HepG2 (cell line): ENCODE results near the gene TAPBP. TPM values are rescaled to one million over a fixed set of nuclear protein-coding genes. Genes with fewer than 3 reads are reported as not detected.
A peak's percentile ranks its signal among the peaks of the same experiment; 100 is the strongest.

Experiments used
- ARNTL ChIP-seq: sonication (generic); formaldehyde crosslinking; IDR thresholded peaks from 2 replicates; pipeline ENCODE4 v1.4.0; 2020; ENCODE audit warnings: mild to moderate bottlenecking, missing genetic modification reagents
- ATF1 ChIP-seq: IDR thresholded peaks from 2 replicates; pipeline ENCODE4 v1.6.1; 2016; ENCODE audit warnings: mild to moderate bottlenecking, control low read depth
- CREB3 ChIP-seq: sonication (generic); formaldehyde crosslinking; IDR thresholded peaks from 2 replicates; pipeline ENCODE4 v1.5.0; 2020; ENCODE audit warnings: missing genetic modification reagents
- ETS1 ChIP-seq: sonication (generic); formaldehyde crosslinking; IDR thresholded peaks from 2 replicates; pipeline ENCODE4 v1.4.0; 2020; ENCODE audit warnings: missing genetic modification reagents
- EZH2 ChIP-seq: conservative IDR thresholded peaks from 2 replicates; pipeline ENCODE4 v1.6.1; 2012; ENCODE audit warnings: mild to moderate bottlenecking, low read depth, low read length, moderate library complexity
- FOXA1 ChIP-seq, 2 experiments: fragments of 450-650 bp in 1 of 2; sonication (generic) in 1 of 2; formaldehyde crosslinking in 1 of 2; IDR thresholded peaks; 2 replicates each; pipeline versions ENCODE4 v1.4.0 to v1.6.1; 2016 to 2020; ENCODE audit warnings: missing genetic modification reagents in 1 of 2
- HDAC2 ChIP-seq: sonication (generic); formaldehyde crosslinking; IDR thresholded peaks from 2 replicates; pipeline ENCODE4 v1.4.0; 2020; ENCODE audit warnings: missing genetic modification reagents
- JDP2 ChIP-seq: sonication (generic); formaldehyde crosslinking; IDR thresholded peaks from 2 replicates; pipeline ENCODE4 v1.8.1; 2022; ENCODE audit warnings: missing genetic modification reagents, borderline replicate concordance
- MEF2D ChIP-seq: sonication (generic); formaldehyde crosslinking; IDR thresholded peaks from 2 replicates; pipeline ENCODE4 v1.5.1; 2020; ENCODE audit warnings: mild to moderate bottlenecking, missing genetic modification reagents
- MEIS1 ChIP-seq: sonication (generic); formaldehyde crosslinking; IDR thresholded peaks from 2 replicates; pipeline ENCODE4 v1.9.0; 2021; ENCODE audit warnings: mild to moderate bottlenecking, missing genetic modification reagents, moderate library complexity, borderline replicate concordance
- NCOA5 ChIP-seq: sonication (generic); formaldehyde crosslinking; IDR thresholded peaks from 2 replicates; pipeline ENCODE4 v1.4.0; 2020; ENCODE audit warnings: missing genetic modification reagents
- NFAT5 ChIP-seq: sonication (generic); formaldehyde crosslinking; IDR thresholded peaks from 2 replicates; pipeline ENCODE4 v1.4.0; 2020; ENCODE audit warnings: missing genetic modification reagents
- NFE2L2 ChIP-seq: fragments of 150-350 bp; IDR thresholded peaks from 2 replicates; pipeline ENCODE4 v1.6.1; 2014; ENCODE audit warnings: low read length
- NKX3-1 ChIP-seq: sonication (generic); formaldehyde crosslinking; IDR thresholded peaks from 2 replicates; pipeline ENCODE4 v1.5.0; 2020; ENCODE audit warnings: missing genetic modification reagents
- RAD21 ChIP-seq: fragments of 450-650 bp; formaldehyde crosslinking; IDR thresholded peaks from 2 replicates; pipeline ENCODE4 v1.5.0; 2020; ENCODE audit warnings: mild to moderate bottlenecking
- ZFP62 ChIP-seq: sonication (generic); formaldehyde crosslinking; IDR thresholded peaks from 2 replicates; pipeline ENCODE4 v1.4.0; 2020; ENCODE audit warnings: missing genetic modification reagents
- ZNF143 ChIP-seq: sonication (generic); formaldehyde crosslinking; IDR thresholded peaks from 2 replicates; pipeline ENCODE4 v1.4.0; 2020; ENCODE audit warnings: missing genetic modification reagents
- ZNF441 ChIP-seq: sonication (generic); formaldehyde crosslinking; IDR thresholded peaks from 2 replicates; pipeline ENCODE4 v1.7.0; 2021; ENCODE audit warnings: missing genetic modification reagents, borderline replicate concordance
- ZNF547 ChIP-seq: sonication (generic); formaldehyde crosslinking; IDR thresholded peaks from 2 replicates; pipeline ENCODE4 v1.5.1; 2020; ENCODE audit warnings: mild to moderate bottlenecking, missing genetic modification reagents
- ZNF558 ChIP-seq: sonication (generic); formaldehyde crosslinking; IDR thresholded peaks from 2 replicates; pipeline ENCODE4 v1.9.0; 2022; ENCODE audit warnings: mild to moderate bottlenecking, missing genetic modification reagents, borderline replicate concordance
- ZNF567 ChIP-seq: sonication (generic); formaldehyde crosslinking; IDR thresholded peaks from 2 replicates; pipeline ENCODE4 v1.8.1; 2023; ENCODE audit warnings: mild to moderate bottlenecking, missing genetic modification reagents, borderline replicate concordance
- ZNF678 ChIP-seq: sonication (generic); formaldehyde crosslinking; IDR thresholded peaks from 2 replicates; pipeline ENCODE4 v1.4.0; 2020; ENCODE audit warnings: mild to moderate bottlenecking, missing genetic modification reagents
- ZNF747 ChIP-seq: sonication (generic); formaldehyde crosslinking; IDR thresholded peaks from 2 replicates; pipeline ENCODE4 v1.8.1; 2023; ENCODE audit warnings: missing genetic modification reagents, mild to moderate bottlenecking, borderline replicate concordance
- ZNF775 ChIP-seq: sonication (generic); formaldehyde crosslinking; IDR thresholded peaks from 2 replicates; pipeline ENCODE4 v1.4.0; 2020; ENCODE audit warnings: missing genetic modification reagents, mild to moderate bottlenecking, moderate library complexity, borderline replicate concordance
- polyA plus RNA-seq, 8 experiments: library from polyadenylated mRNA; depleted of rRNA in 3 of 8; stranded (reverse) in 7 of 8; unstranded in 1 of 8; fragments of >200 nt; fragmentation: Illumina TruSeq in 4 of 8; extraction: Trizol in 4 of 8; gene quantifications; 2 replicates each; pipeline versions ENCODE4 v1.2.1 to v1.2.3, GENCODE V29; 2011 to 2016; ENCODE audit warnings: low read depth in 4 of 8, missing spikeins in 1 of 8, mixed read lengths in 1 of 8; ENCODE audit not compliant: insufficient read depth in 1 of 8
- total RNA-seq, 5 experiments: library from RNA; depleted of rRNA; stranded (reverse); fragments of >200 nt; fragmentation: Illumina TruSeq; extraction: Trizol; gene quantifications; 2 replicates each; pipeline ENCODE4 v1.2.3, GENCODE V29; 2016; ENCODE audit warnings: low read depth in 1 of 5

The TAPBP gene
- total and polyA plus RNA-seq, 2 of the 13 experiments (the other 11 are each of a cell fraction or from before 2014, with no cell fraction given): 27.4 to 32.3 TPM

GRCh38 chr6:33288921-33289783 lies 24.7 kb downstream of the TAPBP start, which contains the start of the genes PFDN6 and WDR46 (continued):
- TF ChIP-seq HDAC2 (CRISPR knock-in tag) (no peak; the same call in none of the 2 replicates), JDP2 (no peak), ZNF558 (no peak), NFAT5 (CRISPR knock-in tag) (no peak), NFE2L2 (no peak), CREB3 (CRISPR knock-in tag) (no peak), ETS1 (no peak), ARNTL (CRISPR knock-in tag) (peak; percentile 28; the same call in 1 of the 2 replicates), ZNF143 (CRISPR knock-in tag) (peak; percentile 97), ZFP62 (CRISPR knock-in tag) (no peak), FOXA1 (IDR thresholded peaks at IDR 0.05) (no peak), FOXA1 (CRISPR knock-in tag; IDR thresholded peaks at IDR 0.05) (peak; percentile 88), ZNF747 (CRISPR knock-in tag) (no peak), NKX3-1 (CRISPR knock-in tag) (no peak), ATF1 (peak; percentile 83), EZH2 (no peak), MEF2D (CRISPR knock-in tag) (no peak), NCOA5 (CRISPR knock-in tag) (no peak), MEIS1 (CRISPR knock-in tag) (0 out of 2 replicates have a peak, but pooled peaks have one; percentile 64), ZNF775 (CRISPR knock-in tag) (no peak), ZNF678 (CRISPR knock-in tag) (no peak), ZNF441 (CRISPR knock-in tag) (no peak), ZNF547 (CRISPR knock-in tag) (no peak), ZNF567 (CRISPR knock-in tag) (no peak), RAD21 (no peak)
